Gastrocnemius medialis (tissue), 4 donors: ENCODE data around the gene GALNT2.

Experiments
- POLR2A ChIP-seq, 2 donors: fragments of 450-650 bp; IDR thresholded peaks; one replicate each; pipeline ENCODE4 v1.6.1; 2017; ENCODE audit warnings: antibody characterized with exemption in 2 of 2, mild to moderate bottlenecking in 2 of 2, moderate library complexity in 2 of 2
- TF ChIP-seq, protein P1 (sequence below), 5 experiments: fragments of 450-650 bp in 3 of 5; fragments of 200-600 bp in 2 of 5; sonication (generic) in 2 of 5; IDR thresholded peaks in 4 of 5; conservative IDR thresholded peaks in 1 of 5; 1 replicate in 4 of 5; 2 replicates in 1 of 5; pipeline ENCODE4 v1.5.1; 2016 to 2019; ENCODE audit warnings: antibody characterized with exemption in 5 of 5, mild to moderate bottlenecking in 3 of 5, moderate library complexity in 3 of 5

DNA sequence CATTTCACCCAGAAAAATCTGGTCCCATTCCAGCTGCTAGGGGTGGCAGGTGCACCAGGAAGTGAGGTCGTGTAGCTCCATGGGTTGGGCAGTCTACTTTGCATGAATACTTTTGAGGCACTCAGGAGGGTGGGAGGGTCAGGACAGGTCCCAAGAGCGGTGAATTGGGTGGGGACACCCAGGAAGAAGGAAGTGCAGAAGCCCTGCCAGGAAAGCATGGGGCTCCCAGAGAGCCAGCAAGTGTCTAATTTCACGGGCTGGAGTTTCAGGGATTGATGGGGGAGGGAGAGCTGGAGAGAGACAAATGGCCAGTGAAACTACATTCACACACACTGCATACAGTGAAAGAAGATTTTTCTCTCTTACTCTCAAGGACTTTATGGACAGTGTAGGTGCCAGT is 137.8 kb downstream of the GALNT2 start:
- TF ChIP-seq, protein P1, sequence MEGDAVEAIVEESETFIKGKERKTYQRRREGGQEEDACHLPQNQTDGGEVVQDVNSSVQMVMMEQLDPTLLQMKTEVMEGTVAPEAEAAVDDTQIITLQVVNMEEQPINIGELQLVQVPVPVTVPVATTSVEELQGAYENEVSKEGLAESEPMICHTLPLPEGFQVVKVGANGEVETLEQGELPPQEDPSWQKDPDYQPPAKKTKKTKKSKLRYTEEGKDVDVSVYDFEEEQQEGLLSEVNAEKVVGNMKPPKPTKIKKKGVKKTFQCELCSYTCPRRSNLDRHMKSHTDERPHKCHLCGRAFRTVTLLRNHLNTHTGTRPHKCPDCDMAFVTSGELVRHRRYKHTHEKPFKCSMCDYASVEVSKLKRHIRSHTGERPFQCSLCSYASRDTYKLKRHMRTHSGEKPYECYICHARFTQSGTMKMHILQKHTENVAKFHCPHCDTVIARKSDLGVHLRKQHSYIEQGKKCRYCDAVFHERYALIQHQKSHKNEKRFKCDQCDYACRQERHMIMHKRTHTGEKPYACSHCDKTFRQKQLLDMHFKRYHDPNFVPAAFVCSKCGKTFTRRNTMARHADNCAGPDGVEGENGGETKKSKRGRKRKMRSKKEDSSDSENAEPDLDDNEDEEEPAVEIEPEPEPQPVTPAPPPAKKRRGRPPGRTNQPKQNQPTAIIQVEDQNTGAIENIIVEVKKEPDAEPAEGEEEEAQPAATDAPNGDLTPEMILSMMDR (IDR thresholded peaks at IDR 0.05 in 4 of 5, conservative IDR thresholded peaks at IDR 0.05 in 1 of 5) = no peak
- no peak for TF ChIP-seq POLR2A (IDR thresholded peaks at IDR 0.05)
